H1 (cell line): ENCODE measurements around the gene RSBN1. TPM values are rescaled to one million over a fixed set of nuclear protein-coding genes. Genes with fewer than 3 reads are reported as not detected.

ENCODE experiments used
- GTF2F1 ChIP-seq: IDR thresholded peaks from 2 replicates; pipeline ENCODE4 v1.6.1; 2012; ENCODE audit warnings: low read depth, low read length, improper control_type of control experiment, borderline replicate concordance
- HDAC2 ChIP-seq, 2 experiments: fragments of 300-600 bp in 1 of 2; sonication (generic) in 1 of 2; IDR thresholded peaks; 2 replicates each; pipeline ENCODE4 v1.6.1; 2011 to 2012; ENCODE audit warnings: low read depth in 2 of 2, low read length in 2 of 2, mild to moderate bottlenecking in 2 of 2, moderate library complexity in 2 of 2, borderline replicate concordance in 1 of 2, inconsistent platforms in 1 of 2
- POLR2AphosphoS5 ChIP-seq: IDR thresholded peaks from 2 replicates; pipeline ENCODE4 v1.6.1; 2011; ENCODE audit warnings: low read depth, low read length
- SP4 ChIP-seq: IDR thresholded peaks from 2 replicates; pipeline ENCODE4 v1.6.1; 2012; ENCODE audit warnings: low read length, inconsistent platforms
- TCF12 ChIP-seq: IDR thresholded peaks from 2 replicates; pipeline ENCODE4 v1.6.1; 2011; ENCODE audit warnings: low read depth, mild to moderate bottlenecking, low read length
- polyA plus RNA-seq, 7 experiments: library from polyadenylated mRNA; depleted of rRNA in 3 of 7; stranded (reverse) in 5 of 7; unstranded in 2 of 7; fragments of >200 nt in 5 of 7; fragments of 200-250 nt in 2 of 7; gene quantifications; 1 replicate in 5 of 7; 2 replicates in 1 of 7; 4 replicates in 1 of 7; pipeline versions ENCODE4 v1.2.1 to v1.2.3, GENCODE V29; 2011 to 2013; ENCODE audit warnings: missing spikeins in 2 of 7, mixed read lengths in 2 of 7
- total RNA-seq: library from RNA; stranded (reverse); fragmentation: NEBNext Ultra II Directional; extraction: Animal tissue kit (Norgen Biotek cat#: 25700); gene quantifications from 2 replicates; pipeline ENCODE4 v1.2.1, GENCODE V29; 2021
- TF ChIP-seq, protein P1 (sequence below), 3 experiments: IDR thresholded peaks; 1 replicate in 2 of 3; 2 replicates in 1 of 3; pipeline versions ENCODE4 v1.5.1 to v1.6.1; 2011; ENCODE audit warnings: low read length in 3 of 3, mild to moderate bottlenecking in 3 of 3, inconsistent platforms in 2 of 3, low read depth in 1 of 3, moderate library complexity in 1 of 3; ENCODE audit not compliant: insufficient read depth in 1 of 3; ENCODE audit errors: control extremely low read depth in 1 of 3

RSBN1 gene
- total and polyA plus RNA-seq, 2 of the 8 experiments (the other 6 are each of a cell fraction or from before 2014, with no cell fraction given), result 4.2 to 17.6 TPM

DNA sequence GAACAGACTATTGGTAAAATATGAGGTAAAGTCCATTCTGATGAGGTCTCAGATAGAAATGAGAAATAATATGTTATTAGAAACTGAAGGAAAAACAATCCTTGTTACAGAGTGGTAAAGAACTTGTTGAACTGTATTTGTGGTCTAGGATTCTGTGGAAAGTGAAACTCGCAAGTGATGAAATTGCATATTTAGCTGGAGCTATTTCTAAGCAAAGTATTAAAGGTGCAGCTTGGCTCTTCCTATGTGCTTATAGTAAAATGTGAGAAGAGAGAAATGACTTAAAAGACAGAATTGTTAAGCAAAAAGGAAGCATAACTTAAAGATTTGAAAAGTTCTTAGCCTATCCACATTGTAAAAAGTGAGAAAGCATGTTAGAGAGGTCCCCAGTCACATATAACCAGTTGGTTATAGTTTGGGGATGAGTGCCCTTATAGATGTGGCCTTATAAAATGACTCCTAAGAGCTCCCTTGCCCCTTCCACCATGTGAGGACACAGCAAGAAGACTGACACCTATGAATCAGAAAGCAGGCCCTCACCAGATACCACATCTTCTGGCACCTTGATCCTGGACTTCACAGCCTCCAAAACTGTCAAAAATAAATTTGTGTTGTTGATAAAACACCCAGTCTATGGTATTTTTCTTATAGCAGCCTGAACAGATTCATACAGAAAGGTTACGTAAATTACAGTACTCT is 77.8 kb downstream of the RSBN1 start (continued):
- TF ChIP-seq, protein P1, sequence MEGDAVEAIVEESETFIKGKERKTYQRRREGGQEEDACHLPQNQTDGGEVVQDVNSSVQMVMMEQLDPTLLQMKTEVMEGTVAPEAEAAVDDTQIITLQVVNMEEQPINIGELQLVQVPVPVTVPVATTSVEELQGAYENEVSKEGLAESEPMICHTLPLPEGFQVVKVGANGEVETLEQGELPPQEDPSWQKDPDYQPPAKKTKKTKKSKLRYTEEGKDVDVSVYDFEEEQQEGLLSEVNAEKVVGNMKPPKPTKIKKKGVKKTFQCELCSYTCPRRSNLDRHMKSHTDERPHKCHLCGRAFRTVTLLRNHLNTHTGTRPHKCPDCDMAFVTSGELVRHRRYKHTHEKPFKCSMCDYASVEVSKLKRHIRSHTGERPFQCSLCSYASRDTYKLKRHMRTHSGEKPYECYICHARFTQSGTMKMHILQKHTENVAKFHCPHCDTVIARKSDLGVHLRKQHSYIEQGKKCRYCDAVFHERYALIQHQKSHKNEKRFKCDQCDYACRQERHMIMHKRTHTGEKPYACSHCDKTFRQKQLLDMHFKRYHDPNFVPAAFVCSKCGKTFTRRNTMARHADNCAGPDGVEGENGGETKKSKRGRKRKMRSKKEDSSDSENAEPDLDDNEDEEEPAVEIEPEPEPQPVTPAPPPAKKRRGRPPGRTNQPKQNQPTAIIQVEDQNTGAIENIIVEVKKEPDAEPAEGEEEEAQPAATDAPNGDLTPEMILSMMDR (IDR thresholded peaks at IDR 0.05; ENCODE audit: control extremely low read depth in 1 of 3, insufficient read depth in 1 of 3, low read depth in 1 of 3, low read length in 3 of 3), result no peak
- TF ChIP-seq POLR2AphosphoS5, result no peak
- TF ChIP-seq SP4, result no peak
- TF ChIP-seq TCF12, result no peak
- no peak for TF ChIP-seq GTF2F1
- TF ChIP-seq HDAC2 (IDR thresholded peaks at IDR 0.05; ENCODE audit: borderline replicate concordance in 1 of 2, low read depth in 2 of 2, low read length in 2 of 2), result no peak
